Activated CD4-positive, alpha-beta T cell treated with anti-CD3 and anti-CD28 coated beads for 1 hour (primary cell): ENCODE measurements around the gene IRF2BP2.
"Not testable (repeated sequence)": the region's sequence is repeated elsewhere in the genome, so short reads cannot be mapped to it uniquely, and the experiment has no call there.

Source experiments
- DNase-seq: peaks from one replicate; pipeline ENCODE4 v3.0.0-alpha.2; 2020

IRF2BP2 gene

GRCh38 chr1:234600418-234601281 is 9.3 kb downstream of the IRF2BP2 start:
- DNase-seq: no peak

- DNase-seq: peak; percentile 53
Observed at GRCh38 chr1:234599617-234600417, 10.2 kb downstream of the IRF2BP2 start.

GRCh38 chr1:234598974-234599616 is 10.9 kb downstream of the IRF2BP2 start:
- no peak for DNase-seq

DNA sequence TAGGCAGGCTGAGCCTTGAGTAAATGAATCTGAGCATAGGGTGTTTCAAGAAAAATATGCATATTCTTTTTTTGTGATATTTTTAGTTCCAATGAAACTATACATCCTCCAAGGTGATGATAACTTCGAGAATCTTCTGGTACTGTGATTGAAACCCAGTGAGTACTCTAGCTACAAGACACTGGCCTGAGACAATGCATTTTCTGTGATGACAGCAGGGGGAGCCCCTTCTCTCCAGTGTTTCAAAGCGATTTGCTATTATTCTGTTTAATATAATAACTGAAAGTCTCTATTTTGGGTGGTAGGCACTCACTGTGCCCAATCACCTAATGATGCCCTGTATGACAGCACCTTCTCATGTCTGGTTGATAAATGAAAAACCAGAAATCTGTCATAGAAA is 12.1 kb downstream of the IRF2BP2 start:
- DNase-seq: peak; percentile 47

- DNase-seq: no peak
Observed at GRCh38 chr1:234595899-234596298, 14.1 kb downstream of the IRF2BP2 start.

DNA sequence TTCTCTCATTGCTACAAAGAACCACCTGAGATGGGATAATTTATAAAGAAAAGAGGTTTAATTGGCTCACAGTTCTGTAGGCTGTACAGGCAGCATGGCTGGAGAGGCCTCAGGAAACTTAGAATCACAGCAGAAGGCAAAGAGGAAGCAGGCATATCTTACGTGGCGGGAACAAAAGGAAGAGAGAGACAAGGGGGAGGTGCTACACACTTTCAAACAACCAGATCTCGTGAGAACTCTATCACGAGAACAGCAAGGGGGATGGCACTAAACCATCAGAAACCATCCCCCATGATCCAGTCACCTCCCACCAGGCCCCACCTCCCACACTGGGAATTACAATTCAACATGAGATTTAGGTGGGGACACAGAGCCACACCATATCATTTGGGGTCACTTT is 15.4 kb downstream of the IRF2BP2 start:
- not testable (repeated sequence) for DNase-seq

DNA sequence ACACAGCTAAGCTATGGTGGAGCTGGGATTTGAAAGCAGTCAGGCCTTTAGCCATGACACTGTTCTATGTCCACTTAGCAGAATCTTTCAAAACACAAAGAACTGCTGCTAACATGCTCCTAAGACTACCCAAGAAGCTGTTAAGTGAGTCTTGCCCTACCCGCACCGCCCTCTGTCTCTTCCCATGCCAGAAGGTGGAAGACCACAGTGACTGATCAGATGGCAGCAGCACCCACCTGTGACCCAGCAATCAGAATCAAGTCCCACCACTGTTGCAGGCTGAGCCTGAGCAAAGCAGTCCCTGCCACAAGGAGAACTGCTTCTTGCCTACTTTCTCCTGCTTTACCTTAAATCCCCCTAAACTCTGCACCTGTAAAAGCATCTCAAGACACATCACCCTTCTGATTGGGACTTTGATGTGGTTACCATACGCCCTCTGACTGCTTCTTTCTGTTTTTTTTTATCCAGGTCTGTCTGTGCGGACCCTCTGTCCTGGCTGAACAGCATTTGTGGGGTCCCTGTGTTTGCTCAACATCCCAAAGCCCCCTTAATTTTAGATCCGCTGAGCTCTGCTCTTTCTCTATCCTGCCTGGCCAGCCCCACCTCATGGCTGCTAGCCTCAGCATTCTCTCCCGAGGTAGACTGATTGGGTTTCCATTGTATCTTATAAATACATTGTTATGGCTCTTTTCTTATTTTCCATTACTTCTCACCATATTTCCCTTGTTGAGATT is 16.0 kb downstream of the IRF2BP2 start:
- no peak for DNase-seq

DNA sequence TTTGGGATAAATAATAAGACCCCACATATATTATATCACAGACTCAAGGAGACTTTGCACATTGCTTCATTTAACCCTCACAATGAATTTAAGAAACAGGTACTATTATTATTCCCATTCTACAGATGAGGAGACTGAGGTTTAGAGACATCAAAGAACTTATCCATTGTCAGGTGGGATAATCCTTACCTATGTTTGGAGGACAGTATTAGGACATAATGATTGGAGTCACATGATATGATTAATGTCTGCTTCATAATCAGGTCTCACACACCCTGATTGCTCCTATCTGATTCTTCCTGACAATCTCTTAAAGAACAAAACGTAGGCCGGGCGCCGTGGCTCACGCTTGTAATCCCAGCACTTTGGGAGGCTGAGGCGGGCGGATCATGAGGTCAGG is 16.9 kb downstream of the IRF2BP2 start:
- no peak for DNase-seq

DNA sequence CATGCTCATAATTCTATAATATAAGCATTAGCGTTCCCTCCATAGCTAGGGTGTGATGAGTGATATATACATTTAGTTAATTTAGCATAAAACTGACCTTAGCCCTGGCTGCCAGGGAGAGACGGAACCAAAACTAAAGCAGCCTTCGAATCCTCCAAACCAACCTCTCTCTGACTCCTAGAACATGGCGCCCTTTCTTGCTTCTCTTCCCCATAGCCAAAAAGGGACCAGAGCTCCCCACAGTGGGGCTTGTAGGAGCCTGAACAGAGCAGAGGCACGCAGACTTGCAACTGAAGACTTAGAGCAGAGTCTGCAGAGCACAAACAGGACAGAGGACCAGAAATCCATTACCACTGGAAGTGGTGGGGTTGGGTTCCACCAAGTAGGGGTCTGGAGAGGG is 17.7 kb downstream of the IRF2BP2 start:
- no peak for DNase-seq

- DNase-seq: no peak
Observed at GRCh38 chr1:234591131-234591530, 18.8 kb downstream of the IRF2BP2 start.

DNA sequence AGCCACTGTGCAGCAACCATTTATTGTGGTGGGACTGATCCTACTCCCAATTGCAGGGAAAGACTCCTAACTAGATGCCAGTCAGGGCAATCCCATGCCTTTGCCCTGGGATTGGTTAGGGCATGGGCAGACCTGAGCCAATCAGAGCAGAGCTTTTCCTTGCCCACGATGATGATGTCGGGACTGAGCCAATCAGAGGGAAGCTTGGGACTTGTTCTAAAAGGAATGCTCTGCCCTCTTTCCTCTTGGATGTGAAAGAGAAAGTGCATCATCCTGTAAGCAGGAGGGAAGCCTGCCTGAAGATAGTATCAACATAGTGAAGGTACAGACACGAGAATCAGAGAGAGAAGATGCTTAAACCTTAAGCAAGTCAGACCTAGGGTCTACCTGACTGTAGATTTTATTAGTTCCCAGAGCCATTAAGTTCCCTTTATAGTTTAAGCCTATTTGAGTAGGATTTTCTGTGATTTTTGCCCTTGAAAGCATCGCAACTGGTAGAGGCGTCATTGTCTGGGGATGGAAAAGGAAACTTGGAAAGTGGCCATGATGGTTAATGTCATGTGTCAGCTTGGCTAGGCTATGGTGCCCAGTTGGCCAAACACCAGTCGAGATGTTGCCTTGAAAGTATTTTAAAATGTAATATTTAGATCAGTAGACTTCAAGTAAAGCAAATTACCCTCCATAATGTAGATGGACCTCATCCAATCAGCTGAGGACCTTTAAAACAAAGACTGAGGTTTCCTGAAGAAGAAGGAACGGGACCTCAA is 19.9 kb downstream of the IRF2BP2 start:
- no peak for DNase-seq

DNA sequence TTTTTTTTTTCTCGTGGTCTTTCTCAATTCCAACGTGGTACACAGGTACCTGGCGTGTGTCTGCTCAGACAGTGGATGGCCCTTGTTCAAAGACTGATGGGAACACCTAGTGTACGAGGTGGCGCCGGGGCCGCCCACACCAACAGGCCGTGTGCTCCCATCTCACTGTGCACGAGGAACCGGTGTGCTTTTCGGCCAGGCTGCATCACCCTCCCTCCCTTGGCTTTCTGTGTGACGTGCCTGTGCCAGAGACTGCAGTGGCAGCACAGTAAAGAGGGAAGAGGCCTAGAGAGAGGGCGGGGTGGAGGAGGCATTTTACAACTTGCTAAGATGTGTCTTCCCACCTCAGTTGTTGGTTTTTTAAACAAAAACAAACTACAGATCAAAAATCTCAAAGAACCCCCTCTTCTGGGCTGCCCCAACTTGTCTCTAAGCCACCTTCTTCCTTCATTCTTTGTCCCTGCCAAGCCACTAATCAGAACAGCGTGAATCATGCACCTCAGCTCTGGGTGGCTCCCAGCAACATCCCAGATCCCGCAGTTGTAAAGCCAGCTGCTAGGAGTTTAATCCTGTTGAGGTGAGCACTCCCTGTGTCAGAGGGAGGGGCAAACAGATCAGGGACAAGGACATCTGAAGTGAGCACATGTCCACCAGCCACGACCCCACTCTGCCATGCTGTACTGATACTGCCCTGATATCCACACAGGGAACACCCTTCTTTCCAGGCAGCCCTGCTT is 20.7 kb downstream of the IRF2BP2 start:
- no peak for DNase-seq

DNA sequence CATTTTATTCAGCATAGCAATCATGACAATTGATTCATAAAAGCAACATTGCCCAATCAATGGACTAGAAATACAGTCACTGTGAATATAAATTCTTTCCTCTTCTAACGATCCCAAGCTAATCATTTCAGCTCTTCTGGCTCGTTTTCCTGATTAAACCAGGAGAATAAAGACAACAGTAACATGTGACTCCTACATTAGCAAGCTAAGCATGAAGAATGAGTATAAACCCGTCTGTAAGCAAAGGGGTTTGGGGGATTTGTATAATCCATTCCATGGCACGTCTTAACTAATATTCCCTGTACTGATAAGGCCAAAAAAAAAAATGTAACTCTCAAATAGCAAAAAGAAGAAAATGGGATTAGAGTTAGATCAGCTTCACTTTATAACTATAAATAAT is 21.6 kb downstream of the IRF2BP2 start:
- no peak for DNase-seq

GRCh38 chr1:234586892-234587485 is 23.0 kb downstream of the IRF2BP2 start:
- DNase-seq: no peak

GRCh38 chr1:234586304-234586703 is 23.7 kb downstream of the IRF2BP2 start:
- no peak for DNase-seq

DNA sequence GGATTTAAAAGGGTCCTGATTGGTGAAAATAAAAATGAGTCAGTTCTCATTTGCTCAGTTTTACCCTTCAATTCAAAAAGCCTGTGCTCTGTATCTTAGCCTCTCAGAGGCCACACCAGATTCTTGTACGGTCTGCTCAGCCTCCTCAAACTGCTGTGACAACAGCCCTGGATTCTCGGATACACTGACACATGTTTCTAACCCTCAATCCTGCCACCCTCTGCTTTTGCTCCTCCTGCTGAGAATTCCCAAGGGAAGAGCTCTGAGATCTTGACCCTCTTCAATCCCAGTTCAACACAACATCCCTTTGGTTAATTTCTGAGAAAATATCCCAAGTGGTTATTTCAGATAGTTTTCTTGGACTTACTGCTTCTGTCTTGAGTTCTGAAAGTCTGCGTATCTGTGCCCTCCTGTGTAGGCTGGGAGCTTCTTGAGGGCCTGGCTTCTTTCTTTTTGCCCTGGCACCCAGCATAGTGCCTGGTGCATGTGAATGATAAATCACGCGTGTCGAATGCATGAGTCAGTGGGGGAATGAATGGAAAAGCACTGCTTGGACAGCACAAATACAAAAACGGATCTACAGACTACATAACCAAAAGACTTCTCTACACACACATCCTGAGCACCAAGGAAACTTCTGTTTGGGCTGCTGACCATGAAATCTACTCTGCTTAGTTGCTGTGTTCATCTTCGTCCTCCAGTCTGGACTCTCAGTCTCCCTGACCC is 24.5 kb downstream of the IRF2BP2 start:
- no peak for DNase-seq

- DNase-seq: no peak
Observed at GRCh38 chr1:234584926-234585325, 25.1 kb downstream of the IRF2BP2 start.

DNA sequence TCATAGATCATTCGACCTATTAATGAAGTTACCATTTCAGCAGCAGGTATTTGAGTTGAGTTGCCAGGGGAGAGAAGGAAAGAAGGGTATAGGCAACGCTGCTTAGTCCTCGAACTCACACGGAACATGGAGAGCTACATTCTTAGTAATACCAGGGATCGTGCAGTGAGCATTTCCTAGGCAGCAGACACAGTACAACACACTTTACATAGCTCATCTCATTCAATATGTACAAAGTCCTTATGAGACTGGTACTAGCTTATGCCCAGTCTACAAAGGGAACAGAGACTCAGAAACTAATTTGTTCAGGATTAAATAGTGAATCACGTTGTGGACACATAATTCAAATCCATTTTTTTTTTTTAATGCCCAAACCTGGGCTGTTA is 25.6 kb downstream of the IRF2BP2 start:
- no peak for DNase-seq

DNA sequence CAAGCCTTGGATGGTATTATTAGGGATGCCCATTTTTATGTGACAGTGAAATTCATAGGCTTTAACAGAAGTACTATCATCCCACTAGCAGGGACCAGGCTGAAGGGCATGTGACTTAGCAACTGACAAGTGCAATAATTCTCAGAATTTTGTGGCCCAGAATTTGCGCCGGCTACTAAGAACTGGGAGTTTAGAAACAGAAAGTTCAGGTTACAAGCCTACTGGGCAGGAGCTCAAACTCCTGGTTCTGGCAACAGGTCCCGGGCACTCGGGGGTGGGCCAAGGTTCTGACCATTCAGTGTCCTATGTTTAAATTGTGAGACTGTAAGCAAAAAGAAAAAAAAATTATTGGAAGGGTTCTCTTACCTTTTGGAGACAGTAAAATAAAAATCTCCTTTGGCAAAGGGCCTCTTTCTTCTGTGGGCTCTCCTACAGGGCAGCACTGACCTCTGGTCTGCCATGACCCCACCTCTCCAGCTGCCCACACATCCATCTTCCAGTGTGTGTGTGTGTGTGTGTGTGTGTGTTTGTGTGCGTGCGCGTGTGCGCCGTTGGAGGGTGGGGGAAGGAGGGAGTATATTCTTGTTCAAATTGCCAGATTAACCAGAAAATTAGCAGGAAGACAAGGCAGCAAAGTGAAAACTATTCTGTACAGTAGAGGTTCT is 26.1 kb downstream of the IRF2BP2 start:
- DNase-seq: no peak
